Hepatocyte (in vitro differentiated cells): ENCODE results near the gene USP36. TPM values are rescaled to one million over a fixed set of nuclear protein-coding genes. Genes with fewer than 3 reads are reported as not detected.
"Not testable (repeated sequence)": the region's sequence is repeated elsewhere in the genome, so short reads cannot be mapped to it uniquely, and the experiment has no call there.

Experiments used
- DNase-seq: peaks from one replicate; pipeline ENCODE4 v3.0.0-alpha.2; 2016; ENCODE audit warnings: low spot score
- H2AFZ ChIP-seq: fragments of 200-600 bp; sonication (generic); 2 replicates; pipeline ENCODE4 v1.6.0; 2016; ENCODE audit warnings: antibody characterized with exemption, mild to moderate bottlenecking
- H3K27ac ChIP-seq: fragments of 200-600 bp; sonication (generic); 2 replicates; pipeline ENCODE4 v1.5.1; 2016; ENCODE audit warnings: mild to moderate bottlenecking
- H3K27me3 ChIP-seq: fragments of 200-600 bp; sonication (generic); 2 replicates; pipeline ENCODE4 v1.6.1; 2016
- H3K36me3 ChIP-seq: fragments of 200-600 bp; sonication (generic); replicated peaks from 2 replicates; pipeline ENCODE4 v1.5.1; 2016; ENCODE audit warnings: low read depth; ENCODE audit not compliant: insufficient read depth
- H3K4me1 ChIP-seq: fragments of 200-600 bp; sonication (generic); 2 replicates; pipeline ENCODE4 v1.5.1; 2016; ENCODE audit warnings: mild to moderate bottlenecking, moderate library complexity; ENCODE audit not compliant: insufficient read depth
- H3K4me2 ChIP-seq: fragments of 200-600 bp; sonication (generic); 2 replicates; pipeline ENCODE4 v1.6.0; 2016
- H3K4me3 ChIP-seq: fragments of 200-600 bp; sonication (generic); 2 replicates; pipeline ENCODE4 v1.5.1; 2016; ENCODE audit warnings: mild to moderate bottlenecking
- H3K79me2 ChIP-seq: fragments of 200-600 bp; sonication (generic); 2 replicates; pipeline ENCODE4 v1.6.0; 2017; ENCODE audit warnings: mild to moderate bottlenecking
- H3K9me2 ChIP-seq: fragments of 200-600 bp; sonication (generic); replicated peaks from 2 replicates; pipeline ENCODE4 v1.6.0; 2017; ENCODE audit warnings: mild to moderate bottlenecking; ENCODE audit not compliant: insufficient read depth
- H3K9me3 ChIP-seq: fragments of 200-600 bp; sonication (generic); 2 replicates; pipeline ENCODE4 v1.5.1; 2016; ENCODE audit warnings: low read depth, mild to moderate bottlenecking
- H4K20me1 ChIP-seq: fragments of 200-600 bp; sonication (generic); 2 replicates; pipeline ENCODE4 v1.6.0; 2016; ENCODE audit warnings: mild to moderate bottlenecking; ENCODE audit not compliant: insufficient read depth, poor library complexity, severe bottlenecking
- EZH2 ChIP-seq: fragments of 200-600 bp; sonication (generic); IDR thresholded peaks from 2 replicates; pipeline ENCODE4 v1.6.1; 2016; ENCODE audit warnings: antibody characterized with exemption, mild to moderate bottlenecking, borderline replicate concordance
- EZH2phosphoT487 ChIP-seq: fragments of 200-600 bp; sonication (generic); IDR thresholded peaks from one replicate; pipeline ENCODE4 v1.6.1; 2018; ENCODE audit warnings: antibody characterized with exemption, mild to moderate bottlenecking, low read depth, moderate library complexity; ENCODE audit not compliant: unreplicated experiment, severe bottlenecking
- WGBS: methylation state at CpG from one replicate; pipeline ENCODE4 v1.1.6; 2016; ENCODE audit warnings: low lambda C conversion rate; ENCODE audit errors: missing lambda C conversion rate; 5-methylcytosine and 5-hydroxymethylcytosine counted together
- polyA plus RNA-seq: library from polyadenylated mRNA; unstranded; fragments of >200 nt; fragmentation: Nextera tagmentation; extraction: Ambion mirVana; gene quantifications from 2 replicates; pipeline ENCODE4 v1.2.1, GENCODE V29; 2016
- total RNA-seq: library from RNA; depleted of rRNA; stranded (reverse); fragments of >200 nt; gene quantifications from 2 replicates; pipeline ENCODE4 v1.2.3, GENCODE V29; 2014
- TF ChIP-seq, protein P1 (sequence below): fragments of 200-600 bp; sonication (generic); IDR thresholded peaks from 2 replicates; pipeline ENCODE4 v1.5.1; 2016; ENCODE audit warnings: antibody characterized with exemption, mild to moderate bottlenecking; ENCODE audit not compliant: poor library complexity

Gene USP36
- total and polyA plus RNA-seq, 2 experiments from 2014 or later = 17.7 to 26.2 TPM

DNA sequence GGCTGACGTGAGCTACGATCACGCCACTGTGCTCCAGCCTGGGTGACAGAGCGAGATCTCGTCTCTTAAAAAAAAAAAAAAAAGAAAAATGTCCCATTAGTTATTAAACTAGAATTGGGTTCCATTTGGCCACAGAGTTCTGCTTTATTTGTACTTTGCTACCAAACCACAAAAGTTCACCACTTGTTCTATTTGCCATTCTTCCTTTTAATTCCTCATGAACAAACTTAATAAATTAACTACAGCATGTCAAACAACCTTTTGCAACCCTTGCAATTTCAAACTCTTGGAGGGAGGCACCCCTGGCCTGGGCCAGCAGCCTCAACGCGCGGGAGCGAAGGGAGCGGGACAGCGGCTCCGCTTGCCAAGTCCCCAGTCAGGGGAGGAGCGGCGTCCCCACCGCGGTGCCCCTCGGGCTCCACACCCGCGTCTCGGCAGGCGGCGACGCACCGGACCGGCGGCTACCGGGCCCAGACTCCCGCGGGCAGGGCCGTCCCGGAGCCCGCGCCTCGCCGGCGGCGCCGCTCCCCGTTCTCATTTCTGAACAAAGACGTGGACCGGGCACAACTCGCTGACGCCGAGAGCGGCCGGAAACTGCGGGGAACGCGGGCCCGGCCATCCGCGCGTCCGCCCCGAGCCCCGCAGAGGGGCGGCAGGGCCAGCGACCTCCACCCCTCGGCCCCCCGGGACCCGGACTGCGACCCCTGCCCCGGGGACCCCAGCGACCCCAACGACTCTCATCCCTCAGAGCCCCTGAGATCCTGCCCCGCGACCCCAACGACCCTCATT, 59.3 kb downstream of the USP36 start:
- peaks cover 56% of the 10 kb centered on the region for H3K79me2 ChIP-seq
- no peaks in the 10 kb centered on the region for H3K9me3 ChIP-seq
- TF ChIP-seq, protein P1, sequence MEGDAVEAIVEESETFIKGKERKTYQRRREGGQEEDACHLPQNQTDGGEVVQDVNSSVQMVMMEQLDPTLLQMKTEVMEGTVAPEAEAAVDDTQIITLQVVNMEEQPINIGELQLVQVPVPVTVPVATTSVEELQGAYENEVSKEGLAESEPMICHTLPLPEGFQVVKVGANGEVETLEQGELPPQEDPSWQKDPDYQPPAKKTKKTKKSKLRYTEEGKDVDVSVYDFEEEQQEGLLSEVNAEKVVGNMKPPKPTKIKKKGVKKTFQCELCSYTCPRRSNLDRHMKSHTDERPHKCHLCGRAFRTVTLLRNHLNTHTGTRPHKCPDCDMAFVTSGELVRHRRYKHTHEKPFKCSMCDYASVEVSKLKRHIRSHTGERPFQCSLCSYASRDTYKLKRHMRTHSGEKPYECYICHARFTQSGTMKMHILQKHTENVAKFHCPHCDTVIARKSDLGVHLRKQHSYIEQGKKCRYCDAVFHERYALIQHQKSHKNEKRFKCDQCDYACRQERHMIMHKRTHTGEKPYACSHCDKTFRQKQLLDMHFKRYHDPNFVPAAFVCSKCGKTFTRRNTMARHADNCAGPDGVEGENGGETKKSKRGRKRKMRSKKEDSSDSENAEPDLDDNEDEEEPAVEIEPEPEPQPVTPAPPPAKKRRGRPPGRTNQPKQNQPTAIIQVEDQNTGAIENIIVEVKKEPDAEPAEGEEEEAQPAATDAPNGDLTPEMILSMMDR = no peak
- TF ChIP-seq EZH2 = no peak
- no peak for TF ChIP-seq EZH2phosphoT487
- no peaks in the 10 kb centered on the region for H3K9me2 ChIP-seq
- H3K4me3 ChIP-seq = peak overlapping the region; percentile 98
- no peaks in the 10 kb centered on the region for H3K36me3 ChIP-seq
- 10% methylated on average over 39 of the region's 68 CpGs for WGBS
- H3K27me3 ChIP-seq = no peaks in the 10 kb centered on the region
- peak overlapping the region; percentile 79 for H3K27ac ChIP-seq
- peak overlapping the region; percentile 52 for H2AFZ ChIP-seq
- peaks cover 3% of the 10 kb centered on the region for H4K20me1 ChIP-seq
- peak overlapping the region; percentile 77 for H3K4me2 ChIP-seq
- DNase-seq = peak; percentile 68
- H3K4me1 ChIP-seq = peaks cover 8% of the 10 kb centered on the region

DNA sequence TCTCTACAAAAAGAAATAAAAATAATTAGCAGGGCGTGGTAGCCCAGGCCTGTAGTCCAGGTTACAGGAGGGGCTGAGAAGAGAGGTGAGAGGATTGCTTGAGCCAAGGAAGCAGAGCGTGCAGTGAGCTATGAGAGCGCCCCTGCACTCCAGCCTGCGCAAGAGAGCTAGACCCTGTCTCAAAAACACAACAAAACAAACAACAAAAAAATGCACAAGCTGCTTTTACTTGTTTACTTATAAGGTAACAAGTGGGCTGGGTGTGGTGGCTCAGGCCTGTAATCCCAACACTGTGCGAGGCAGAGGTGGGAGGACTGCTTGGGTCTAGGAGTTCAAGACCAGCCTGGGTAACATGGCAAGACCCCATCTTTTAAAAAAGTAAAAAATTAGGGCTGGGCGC, 60.3 kb downstream of the USP36 start:
- Histone ChIP-seq H3K79me2 (peaks cover 65% of the 10 kb centered on the region), H2AFZ (no peak overlapping the region), H3K4me2 (peak overlapping the region; percentile 77), H3K9me3 (no peaks in the 10 kb centered on the region), H3K4me3 (no peak overlapping the region), H3K27me3 (no peaks in the 10 kb centered on the region), H3K27ac (no peak overlapping the region), H3K9me2 (no peaks in the 10 kb centered on the region), H3K4me1 (peaks cover 8% of the 10 kb centered on the region), H4K20me1 (peaks cover 3% of the 10 kb centered on the region), H3K36me3 (no peaks in the 10 kb centered on the region)
- DNase-seq = no peak
- 95% methylated on average over 6 of the region's 6 CpGs for WGBS
- TF ChIP-seq EZH2 (no peak), EZH2phosphoT487 (no peak)
- TF ChIP-seq, protein P1 = no peak

DNA sequence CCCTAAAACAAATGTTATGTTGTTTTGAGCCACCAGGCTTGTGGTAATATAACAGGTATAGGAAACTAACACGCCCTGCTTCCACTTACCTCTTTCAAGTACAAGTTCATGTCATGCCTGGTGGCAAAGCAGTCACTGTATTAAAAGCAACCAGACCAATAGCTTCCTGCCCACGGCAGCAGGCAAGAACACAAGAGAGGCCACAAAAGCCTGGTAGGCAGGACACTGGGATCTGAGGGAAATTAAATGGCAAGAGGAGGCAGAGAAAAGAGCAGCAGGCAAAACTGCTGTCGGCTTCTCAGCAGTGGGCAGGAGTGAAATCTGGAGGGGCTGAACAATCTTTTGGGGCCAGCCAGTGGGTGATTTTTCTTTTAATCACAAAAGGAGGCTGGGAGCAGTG, 60.8 kb downstream of the USP36 start:
- Histone ChIP-seq H3K4me1 (peaks cover 8% of the 10 kb centered on the region), H4K20me1 (peaks cover 3% of the 10 kb centered on the region), H3K4me2 (peak overlapping the region; percentile 77), H3K9me3 (no peaks in the 10 kb centered on the region), H3K9me2 (no peaks in the 10 kb centered on the region), H3K27ac (no peak overlapping the region), H3K27me3 (no peaks in the 10 kb centered on the region), H3K4me3 (no peak overlapping the region), H3K36me3 (no peaks in the 10 kb centered on the region), H2AFZ (no peak overlapping the region), H3K79me2 (peaks cover 70% of the 10 kb centered on the region)
- 79% methylated on average over 3 of the region's 3 CpGs for WGBS
- no peak for DNase-seq
- TF ChIP-seq, protein P1 = no peak
- TF ChIP-seq EZH2 = no peak
- no peak for TF ChIP-seq EZH2phosphoT487

DNA sequence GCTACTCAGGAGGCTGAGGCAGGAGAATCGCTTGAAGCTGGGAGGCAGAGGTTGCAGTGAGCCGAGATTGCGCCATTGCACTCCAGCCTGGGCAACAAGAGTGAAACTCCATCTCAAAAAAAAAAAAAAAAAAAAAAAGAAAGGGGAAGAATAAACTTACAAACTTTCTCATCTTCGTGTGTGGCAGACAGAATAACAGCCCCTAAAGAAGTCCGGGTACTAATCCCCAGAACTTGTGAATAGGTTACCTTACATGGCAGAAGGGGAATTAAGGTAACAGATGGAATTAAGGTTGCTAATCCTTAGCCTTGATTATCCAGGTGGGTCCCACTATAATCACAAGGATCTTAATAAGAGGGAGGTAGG, 61.3 kb downstream of the USP36 start:
- not testable (repeated sequence) for H3K9me2 ChIP-seq, H3K27ac ChIP-seq, H3K9me3 ChIP-seq, H3K4me2 ChIP-seq, H3K4me3 ChIP-seq, H3K27me3 ChIP-seq, H2AFZ ChIP-seq, H4K20me1 ChIP-seq, DNase-seq, H3K36me3 ChIP-seq
- Histone ChIP-seq H3K4me1 (peaks cover 14% of the 10 kb centered on the region), H3K79me2 (peaks cover 74% of the 10 kb centered on the region)
- WGBS = 94% methylated on average over 5 of the region's 5 CpGs
